Neuron (in vitro differentiated cells): ENCODE data around the gene EPHA6.
"Not testable (repeated sequence)": the region's sequence is repeated elsewhere in the genome, so short reads cannot be mapped to it uniquely, and the experiment has no call there.

Experiments used
- H2AFZ ChIP-seq: one replicate; pipeline ENCODE4 v1.6.1; 2013; ENCODE audit warnings: low read depth, mild to moderate bottlenecking, inconsistent platforms, low read length, moderate library complexity
- H3K27me3 ChIP-seq: one replicate; pipeline ENCODE4 v1.6.1; 2013; ENCODE audit warnings: low read length; ENCODE audit not compliant: insufficient read depth
- H3K36me3 ChIP-seq: one replicate; pipeline ENCODE4 v1.6.1; 2013; ENCODE audit warnings: low read length; ENCODE audit not compliant: insufficient read depth
- H3K4me1 ChIP-seq: one replicate; pipeline ENCODE4 v1.6.1; 2013; ENCODE audit warnings: low read length; ENCODE audit not compliant: insufficient read depth
- H3K4me3 ChIP-seq: 2 replicates; pipeline ENCODE4 v1.5.1; 2013; ENCODE audit warnings: mild to moderate bottlenecking, low read length, moderate library complexity
- H3K9me3 ChIP-seq: one replicate; pipeline ENCODE4 v1.6.1; 2013; ENCODE audit warnings: low read length

EPHA6 gene

GRCh38 chr3:97495896-97496295 is 681.5 kb downstream of the EPHA6 start:
- Histone ChIP-seq H3K4me1 (no peaks in the 10 kb centered on the region), H3K9me3 (no peaks in the 10 kb centered on the region), H2AFZ (no peak overlapping the region), H3K36me3 (no peaks in the 10 kb centered on the region), H3K27me3 (no peaks in the 10 kb centered on the region), H3K4me3 (no peak overlapping the region)

GRCh38 chr3:97497138-97497537 is 682.7 kb downstream of the EPHA6 start:
- Histone ChIP-seq H3K27me3 (no peaks in the 10 kb centered on the region), H3K36me3 (no peaks in the 10 kb centered on the region), H3K9me3 (no peaks in the 10 kb centered on the region), H3K4me1 (no peaks in the 10 kb centered on the region), H3K4me3 (no peak overlapping the region), H2AFZ (no peak overlapping the region)

GRCh38 chr3:97504463-97504862 is 690.1 kb downstream of the EPHA6 start:
- Histone ChIP-seq H3K4me1 (no peaks in the 10 kb centered on the region), H3K36me3 (no peaks in the 10 kb centered on the region), H3K9me3 (no peaks in the 10 kb centered on the region), H3K27me3 (no peaks in the 10 kb centered on the region), H3K4me3 (no peak overlapping the region), H2AFZ (no peak overlapping the region)

- Histone ChIP-seq H3K27me3 (no peaks in the 10 kb centered on the region), H2AFZ (no peak overlapping the region), H3K36me3 (no peaks in the 10 kb centered on the region), H3K9me3 (no peaks in the 10 kb centered on the region), H3K4me3 (no peak overlapping the region), H3K4me1 (no peaks in the 10 kb centered on the region)
These were observed 696.4 kb downstream of the EPHA6 start for GRCh38 chr3:97510795-97511194.

GRCh38 chr3:97515076-97515475 is 700.7 kb downstream of the EPHA6 start:
- Histone ChIP-seq H3K4me1 (no peaks in the 10 kb centered on the region), H3K4me3 (no peak overlapping the region), H3K27me3 (no peaks in the 10 kb centered on the region), H3K9me3 (no peaks in the 10 kb centered on the region), H2AFZ (no peak overlapping the region), H3K36me3 (no peaks in the 10 kb centered on the region)

GRCh38 chr3:97530691-97531090 is 716.3 kb downstream of the EPHA6 start:
- H3K4me3 ChIP-seq, result no peak overlapping the region
- no peaks in the 10 kb centered on the region for H3K9me3 ChIP-seq
- H3K27me3 ChIP-seq, result no peaks in the 10 kb centered on the region
- H2AFZ ChIP-seq, result no peak overlapping the region
- no peaks in the 10 kb centered on the region for H3K36me3 ChIP-seq
- H3K4me1 ChIP-seq, result no peaks in the 10 kb centered on the region

GRCh38 chr3:97547573-97547972 is 733.2 kb downstream of the EPHA6 start:
- H3K36me3 ChIP-seq, H3K4me3 ChIP-seq, H3K4me1 ChIP-seq, H3K9me3 ChIP-seq, H2AFZ ChIP-seq, H3K27me3 ChIP-seq: not testable (repeated sequence)

GRCh38 chr3:97550408-97550807 is 736.0 kb downstream of the EPHA6 start:
- H3K36me3 ChIP-seq, result no peaks in the 10 kb centered on the region
- H3K9me3 ChIP-seq, result no peaks in the 10 kb centered on the region
- H2AFZ ChIP-seq, result no peak overlapping the region
- H3K27me3 ChIP-seq, result no peaks in the 10 kb centered on the region
- H3K4me3 ChIP-seq, result no peak overlapping the region
- no peaks in the 10 kb centered on the region for H3K4me1 ChIP-seq

DNA sequence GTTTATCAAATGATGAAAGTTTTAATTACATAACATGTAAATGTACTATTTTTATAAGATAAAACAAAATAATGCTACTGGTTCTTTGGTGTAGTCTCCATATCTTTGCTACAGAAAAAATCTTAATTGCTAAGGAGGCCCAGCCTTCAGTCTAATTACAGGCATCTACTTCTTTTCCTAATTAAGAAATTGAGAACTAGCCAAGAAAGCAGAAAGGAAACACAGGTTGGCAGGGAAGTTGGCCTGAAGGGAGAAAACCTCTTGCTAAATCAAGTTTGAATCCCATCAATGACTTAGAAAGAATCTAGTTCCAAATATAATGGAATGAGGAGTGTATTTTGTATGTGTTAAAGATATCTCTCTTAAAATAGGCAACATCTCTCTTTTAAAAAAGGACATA is 737.8 kb downstream of the EPHA6 start:
- no peaks in the 10 kb centered on the region for H3K9me3 ChIP-seq
- H3K27me3 ChIP-seq, result no peaks in the 10 kb centered on the region
- H2AFZ ChIP-seq, result no peak overlapping the region
- no peaks in the 10 kb centered on the region for H3K36me3 ChIP-seq
- no peaks in the 10 kb centered on the region for H3K4me1 ChIP-seq
- H3K4me3 ChIP-seq, result no peak overlapping the region

- Histone ChIP-seq H3K36me3 (no peaks in the 10 kb centered on the region), H3K4me3 (no peak overlapping the region), H3K27me3 (no peaks in the 10 kb centered on the region)
These were observed 761.3 kb downstream of the EPHA6 start for GRCh38 chr3:97575742-97576141.

GRCh38 chr3:97576221-97576620 is 761.8 kb downstream of the EPHA6 start:
- no peaks in the 10 kb centered on the region for H3K36me3 ChIP-seq
- H2AFZ ChIP-seq, result no peak overlapping the region
- H3K4me1 ChIP-seq, result no peaks in the 10 kb centered on the region
- H3K27me3 ChIP-seq, result no peaks in the 10 kb centered on the region
- no peaks in the 10 kb centered on the region for H3K9me3 ChIP-seq
- H3K4me3 ChIP-seq, result no peak overlapping the region

More at GRCh38 chr3:97575742-97576141, 761.3 kb downstream of the EPHA6 start:
- Histone ChIP-seq H3K4me1 (no peaks in the 10 kb centered on the region), H2AFZ (no peak overlapping the region), H3K9me3 (no peaks in the 10 kb centered on the region)

DNA sequence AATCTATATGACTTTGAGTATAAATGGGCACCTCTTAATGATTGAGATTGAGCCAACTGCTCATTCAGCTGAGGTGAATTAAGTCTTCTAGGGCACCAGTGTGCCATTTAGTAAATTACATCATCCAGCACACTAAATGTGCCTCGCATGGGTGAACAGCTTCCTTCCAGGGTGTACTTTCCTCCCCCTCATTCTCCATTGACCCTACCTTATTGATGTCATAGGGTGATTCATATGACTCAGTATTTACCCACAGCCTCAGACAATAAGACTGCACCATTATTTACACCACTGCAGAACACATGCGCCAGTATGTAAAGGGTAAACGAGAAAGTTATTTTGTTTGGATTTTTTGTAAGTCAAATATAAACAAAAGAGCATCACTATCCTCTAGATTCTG is 765.0 kb downstream of the EPHA6 start:
- Histone ChIP-seq H3K9me3 (no peaks in the 10 kb centered on the region), H3K36me3 (no peaks in the 10 kb centered on the region), H2AFZ (no peak overlapping the region), H3K4me1 (no peaks in the 10 kb centered on the region), H3K27me3 (no peaks in the 10 kb centered on the region), H3K4me3 (no peak overlapping the region)

DNA sequence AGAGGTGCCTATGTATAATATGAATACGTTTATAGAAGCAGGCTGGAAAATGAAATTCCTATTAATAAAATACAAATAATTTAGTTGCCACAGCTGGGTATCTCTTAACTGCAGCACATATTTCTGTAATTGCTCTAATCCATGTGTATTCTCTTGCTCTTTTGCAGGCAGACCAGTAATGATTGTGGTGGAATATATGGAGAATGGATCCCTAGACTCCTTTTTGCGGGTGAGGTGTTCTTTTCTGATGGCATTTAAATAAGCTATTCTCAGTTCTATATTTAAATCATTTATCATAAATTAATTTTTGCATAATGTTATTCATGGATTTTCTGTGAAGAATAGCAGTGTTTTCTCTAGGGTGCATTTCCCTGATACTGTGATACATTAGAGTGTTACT is 796.2 kb downstream of the EPHA6 start:
- Histone ChIP-seq H3K36me3 (no peaks in the 10 kb centered on the region), H3K27me3 (no peaks in the 10 kb centered on the region), H3K4me3 (no peak overlapping the region), H3K4me1 (no peaks in the 10 kb centered on the region), H3K9me3 (no peaks in the 10 kb centered on the region), H2AFZ (no peak overlapping the region)

GRCh38 chr3:97612632-97613031 is 798.2 kb downstream of the EPHA6 start:
- Histone ChIP-seq H2AFZ (no peak overlapping the region), H3K36me3 (no peaks in the 10 kb centered on the region), H3K9me3 (no peaks in the 10 kb centered on the region), H3K4me3 (no peak overlapping the region), H3K27me3 (no peaks in the 10 kb centered on the region), H3K4me1 (no peaks in the 10 kb centered on the region)
